GM21423 (cell line): Measurements from ENCODE around the gene OR4E2.
"Not testable (repeated sequence)": the region's sequence is repeated elsewhere in the genome, so short reads cannot be mapped to it uniquely, and the experiment has no call there.

Experiments used
- ATAC-seq: cut with Tn5 transposase; IDR thresholded peaks from one replicate; pipeline ENCODE4 v1.9.1; 2021; ENCODE audit warnings: mild to moderate bottlenecking, moderate library complexity; ENCODE audit not compliant: unreplicated experiment

Gene OR4E2

GRCh38 chr14:21653331-21653885 is at the start of gene OR4E2:
Gene OR4E2 (plus strand): TSS chr14:21653835. CDS start chr14:21665083, 11,248 bp downstream.
- ATAC-seq: no peak

- ATAC-seq: no peak
These were observed 41.3 kb upstream of the OR4E2 start for GRCh38 chr14:21612324-21612723.

- ATAC-seq: no peak
These were observed 39.4 kb upstream of the OR4E2 start for GRCh38 chr14:21614240-21614639.

GRCh38 chr14:21617614-21618013 is 36.0 kb upstream of the OR4E2 start:
- ATAC-seq: no peak

GRCh38 chr14:21626491-21627230 is 27.0 kb upstream of the OR4E2 start:
- no peak for ATAC-seq

- not testable (repeated sequence) for ATAC-seq
These were observed 23.1 kb upstream of the OR4E2 start for GRCh38 chr14:21630503-21630902.

- no peak for ATAC-seq
These were observed 22.6 kb upstream of the OR4E2 start for GRCh38 chr14:21631084-21631483.

- no peak for ATAC-seq
These were observed 18.8 kb upstream of the OR4E2 start, which contains the start of gene OR10G2 for GRCh38 chr14:21634840-21635239. Gene OR10G2 (minus strand): TSS chr14:21634940. CDS start chr14:21634842, 98 bp downstream.

- ATAC-seq: no peak
These were observed 11.0 kb upstream of the OR4E2 start for GRCh38 chr14:21642683-21643082.

- no peak for ATAC-seq
These were observed 10.2 kb upstream of the OR4E2 start for GRCh38 chr14:21643407-21643806.

GRCh38 chr14:21647380-21647779 is 6.3 kb upstream of the OR4E2 start:
- ATAC-seq: no peak

- ATAC-seq: no peak
These were observed 1.3 kb upstream of the OR4E2 start for GRCh38 chr14:21652209-21652808.

GRCh38 chr14:21654215-21654614 is 580 bp downstream of the OR4E2 start:
- ATAC-seq: no peak

- no peak for ATAC-seq
These were observed 3.3 kb downstream of the OR4E2 start for GRCh38 chr14:21656980-21657379.

- ATAC-seq: no peak
These were observed 14.7 kb downstream of the OR4E2 start for GRCh38 chr14:21668377-21668776.

GRCh38 chr14:21669284-21669683 is 15.6 kb downstream of the OR4E2 start:
- ATAC-seq: no peak

GRCh38 chr14:21671371-21671770 is 17.7 kb downstream of the OR4E2 start:
- ATAC-seq: no peak

- no peak for ATAC-seq
These were observed 18.5 kb downstream of the OR4E2 start for GRCh38 chr14:21672116-21672515.

- no peak for ATAC-seq
These were observed 20.1 kb downstream of the OR4E2 start, which contains the start of gene OR4E1 for GRCh38 chr14:21673718-21674117. Gene OR4E1 (minus strand): TSS chr14:21673818. CDS start chr14:21670935, 2,883 bp downstream.

- no peak for ATAC-seq
These were observed 21.9 kb downstream of the OR4E2 start for GRCh38 chr14:21675566-21675965.

- no peak for ATAC-seq
These were observed 26.4 kb downstream of the OR4E2 start for GRCh38 chr14:21680072-21680471.

GRCh38 chr14:21686468-21686867 is 32.8 kb downstream of the OR4E2 start:
- ATAC-seq: no peak
